GM18909 (cell line): ENCODE data around the gene SPACA9.

Experiments used
- ATAC-seq: cut with Tn5 transposase; IDR thresholded peaks from one replicate; pipeline ENCODE4 v1.9.1; 2021; ENCODE audit warnings: mild to moderate bottlenecking; ENCODE audit not compliant: unreplicated experiment, poor library complexity

The SPACA9 gene

GRCh38 chr9:132935026-132935425, 56.3 kb downstream of the SPACA9 start:
- ATAC-seq: no peak

- no peak for ATAC-seq
Measured at GRCh38 chr9:132937463-132937901, 58.8 kb downstream of the SPACA9 start.

- ATAC-seq: no peak
Measured at GRCh38 chr9:132939169-132939568, 60.5 kb downstream of the SPACA9 start.
